CD4-positive, alpha-beta T cell treated with Interleukin-15 for 4 hours (primary cell): ENCODE results near the gene ZNF697.

Experiments used
- DNase-seq: peaks from one replicate; pipeline ENCODE4 v3.0.0-alpha.2; 2020; ENCODE audit warnings: low spot score

Gene ZNF697

GRCh38 chr1:119662034-119662437 lies 14.0 kb upstream of the ZNF697 start:
- DNase-seq: no peak

- DNase-seq: no peak
Measured at GRCh38 chr1:119660253-119661083, 12.4 kb upstream of the ZNF697 start.

GRCh38 chr1:119659628-119660027 lies 11.6 kb upstream of the ZNF697 start:
- no peak for DNase-seq

GRCh38 chr1:119656410-119656955 lies 8.4 kb upstream of the ZNF697 start:
- DNase-seq: no peak

- no peak for DNase-seq
Measured at GRCh38 chr1:119655154-119655553, 7.1 kb upstream of the ZNF697 start.

- DNase-seq: no peak
Measured at GRCh38 chr1:119653839-119654170, 5.7 kb upstream of the ZNF697 start.

- DNase-seq: no peak
Measured at GRCh38 chr1:119653135-119653838, 5.2 kb upstream of the ZNF697 start.

GRCh38 chr1:119652587-119652986 lies 4.5 kb upstream of the ZNF697 start:
- DNase-seq: no peak

GRCh38 chr1:119651641-119652040 lies 3.6 kb upstream of the ZNF697 start:
- DNase-seq: no peak

GRCh38 chr1:119651133-119651532 lies 3.1 kb upstream of the ZNF697 start:
- DNase-seq: no peak

- DNase-seq: no peak
Measured at GRCh38 chr1:119648620-119649004, 546 bp upstream of the ZNF697 start.

- DNase-seq: no peak
Measured at GRCh38 chr1:119647228-119647733, 785 bp downstream of the ZNF697 start.

- DNase-seq: no peak
Measured at GRCh38 chr1:119646521-119647227, 1.4 kb downstream of the ZNF697 start.

- no peak for DNase-seq
Measured at GRCh38 chr1:119639109-119639508, 9.0 kb downstream of the ZNF697 start.

GRCh38 chr1:119637710-119638109 lies 10.4 kb downstream of the ZNF697 start:
- DNase-seq: no peak

GRCh38 chr1:119636491-119637089 lies 11.5 kb downstream of the ZNF697 start:
- DNase-seq: no peak

GRCh38 chr1:119635811-119636390 lies 12.2 kb downstream of the ZNF697 start:
- no peak for DNase-seq

- no peak for DNase-seq
Measured at GRCh38 chr1:119634016-119634415, 14.1 kb downstream of the ZNF697 start.

GRCh38 chr1:119633575-119633974 lies 14.5 kb downstream of the ZNF697 start:
- DNase-seq: no peak

GRCh38 chr1:119632841-119633240 lies 15.2 kb downstream of the ZNF697 start:
- no peak for DNase-seq

- no peak for DNase-seq
Measured at GRCh38 chr1:119632103-119632490, 16.0 kb downstream of the ZNF697 start.
